Activated CD4-positive, alpha-beta memory T cell treated with anti-CD3 and anti-CD28 coated beads, Interleukin-2, amount 10 ng/mL, durations not matched to agents 7 days and 5 days (primary cell): ENCODE results near the gene TXNDC5. TPM values are rescaled to one million over a fixed set of nuclear protein-coding genes. Genes with fewer than 3 reads are reported as not detected.
"Not testable (repeated sequence)": the region's sequence is repeated elsewhere in the genome, so short reads cannot be mapped to it uniquely, and the experiment has no call there.

Experiments used
- CTCF ChIA-PET: fragments of 350-600 bp; sonication (Branson Sonifier 250); formaldehyde crosslinking; loops from one replicate; lab custom pipeline; 2021; ENCODE audit warnings: antibody characterized with exemption, inconsistent platforms; lab: Charles Lee
- POLR2A ChIA-PET: fragments of 350-600 bp; sonication (Branson Sonifier 250); formaldehyde crosslinking; loops from one replicate; lab custom pipeline; 2021; ENCODE audit warnings: antibody characterized with exemption; lab: Charles Lee
- DNase-seq: peaks from one replicate; pipeline ENCODE4 v3.0.0-alpha.2; 2020
- H3K27ac Mint-ChIP-seq: one replicate; pipeline ENCODE4 v1.8.0; 2021; ENCODE audit warnings: mild to moderate bottlenecking, mixed read lengths
- H3K27me3 Mint-ChIP-seq: one replicate; pipeline ENCODE4 v1.8.0; 2021; ENCODE audit warnings: mixed read lengths
- H3K36me3 Mint-ChIP-seq: one replicate; pipeline ENCODE4 v1.8.0; 2021; ENCODE audit warnings: low read depth, mixed read lengths
- H3K4me1 Mint-ChIP-seq: one replicate; pipeline ENCODE4 v1.8.0; 2021; ENCODE audit warnings: mixed read lengths
- H3K4me3 Mint-ChIP-seq: one replicate; pipeline ENCODE4 v1.8.0; 2021; ENCODE audit warnings: mild to moderate bottlenecking, mixed read lengths
- H3K9me3 Mint-ChIP-seq: one replicate; pipeline ENCODE4 v1.8.0; 2021; ENCODE audit warnings: mixed read lengths
- total RNA-seq, 2 experiments: library from RNA; stranded (reverse); gene quantifications; one replicate each; pipeline ENCODE4 v1.2.3, GENCODE V29; 2021

TXNDC5 gene
- total RNA-seq, 2 experiments from 2014 or later, result 39.1 to 39.8 TPM

DNA sequence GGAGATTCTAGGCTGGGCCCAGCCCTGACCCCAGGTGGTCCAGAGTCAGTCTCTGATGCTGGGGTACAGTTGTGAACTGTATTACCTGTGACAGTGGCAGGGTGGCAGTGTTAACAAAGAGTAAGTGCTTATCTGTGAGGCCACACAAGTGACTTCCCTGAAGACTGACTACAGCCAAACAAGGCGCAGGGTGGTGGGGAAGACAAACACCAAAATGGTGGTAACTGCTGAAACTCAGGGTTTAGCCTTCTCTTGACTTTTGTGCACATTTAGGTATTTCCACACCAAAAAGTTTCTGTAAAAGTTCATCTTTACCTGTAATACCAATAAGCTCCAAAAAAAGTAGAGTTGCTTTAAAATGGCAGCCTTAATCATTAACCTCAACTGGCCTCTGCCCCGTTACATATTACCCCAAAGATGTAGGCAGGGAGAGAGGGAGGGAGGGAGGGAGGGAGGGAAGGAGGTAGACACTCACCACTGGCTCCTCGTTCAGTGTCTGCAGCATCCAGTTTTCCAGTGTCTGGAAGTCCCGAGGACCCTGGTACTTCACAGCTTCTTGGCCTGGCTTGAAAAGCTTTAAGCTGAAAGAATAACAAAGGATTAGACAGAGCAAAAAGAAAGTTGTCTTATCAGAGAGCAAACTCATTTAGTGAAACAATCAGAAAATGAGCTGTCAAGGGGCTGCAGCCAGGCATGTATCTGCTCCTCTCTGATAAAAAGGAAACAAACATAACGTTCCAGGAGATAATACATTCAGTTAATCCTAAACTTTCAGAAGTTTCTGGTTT lies 11.3 kb downstream of the TXNDC5 start:
- no peak for DNase-seq
- Mint-ChIP-seq H3K36me3 (peaks cover 60% of the 10 kb centered on the region), H3K9me3 (no peaks in the 10 kb centered on the region), H3K4me1 (no peaks in the 10 kb centered on the region), H3K27me3 (no peaks in the 10 kb centered on the region), H3K4me3 (no peak overlapping the region), H3K27ac (no peak overlapping the region)
- ChIA-PET POLR2A (no interaction called here), CTCF (interaction anchor here (1.0 kb wide), 2 partner anchors 160 to 180 kb away, joined by 3 to 4 read pairs; no protein-coding TSS in a partner anchor)

DNA sequence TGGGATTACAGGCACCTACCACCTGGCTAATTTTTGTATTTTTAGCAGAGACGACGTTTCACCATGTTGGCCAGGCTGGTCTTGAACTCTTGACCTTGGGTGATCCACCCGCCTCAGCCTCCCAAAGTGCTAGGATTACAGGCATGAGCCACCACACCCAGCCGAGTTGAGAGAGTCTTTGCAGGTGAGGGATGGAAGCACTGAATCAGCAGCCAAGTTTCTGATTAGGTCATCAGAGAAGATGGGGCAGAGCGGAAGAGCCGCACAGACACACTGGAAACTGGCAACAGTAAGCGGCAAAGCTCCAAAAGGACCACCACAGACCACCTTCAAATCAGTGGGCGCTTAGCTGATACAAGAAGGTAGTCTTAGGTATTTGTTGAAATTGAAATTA lies 12.4 kb downstream of the TXNDC5 start:
- DNase-seq, H3K27ac Mint-ChIP-seq, POLR2A ChIA-PET, CTCF ChIA-PET, H3K4me1 Mint-ChIP-seq, H3K4me3 Mint-ChIP-seq, H3K27me3 Mint-ChIP-seq, H3K9me3 Mint-ChIP-seq: not testable (repeated sequence)
- H3K36me3 Mint-ChIP-seq, result peaks cover 67% of the 10 kb centered on the region

DNA sequence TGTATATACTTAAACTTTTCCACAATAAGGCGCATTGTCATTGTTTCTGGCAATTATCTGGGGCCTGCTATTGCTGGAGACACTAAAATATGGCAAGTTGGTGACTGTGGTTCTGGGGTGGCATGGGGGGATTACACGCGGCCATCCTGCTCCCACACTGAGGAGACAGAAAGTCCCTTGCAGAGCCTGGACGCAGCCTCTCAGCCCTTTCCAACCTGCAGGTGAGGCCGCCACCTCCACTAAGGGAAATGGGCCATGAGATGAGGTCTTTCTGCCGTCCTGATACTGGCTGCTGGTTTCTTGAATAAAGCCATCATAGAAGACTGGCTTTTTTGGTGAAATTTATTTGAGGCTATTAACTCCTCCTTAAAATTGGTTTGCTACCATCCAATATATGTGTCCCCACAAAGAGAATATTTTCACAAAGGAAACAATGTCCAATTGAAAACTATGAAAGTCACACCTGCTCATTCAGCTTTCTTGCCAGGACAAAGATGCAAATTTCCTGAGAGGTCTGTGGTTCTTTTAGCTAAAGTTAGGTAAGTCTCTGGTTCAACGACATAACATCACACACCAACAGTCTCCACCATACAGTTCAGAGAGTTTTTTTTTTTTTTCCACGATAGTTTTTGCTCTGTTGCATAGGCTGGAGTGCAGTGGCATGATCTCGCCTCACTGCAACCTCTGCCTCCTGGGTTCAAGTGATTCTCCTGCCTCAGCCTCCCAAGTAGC lies 13.0 kb downstream of the TXNDC5 start:
- H3K27ac Mint-ChIP-seq, result no peak overlapping the region
- no peaks in the 10 kb centered on the region for H3K4me1 Mint-ChIP-seq
- no peak for DNase-seq
- ChIA-PET CTCF (no interaction called here), POLR2A (no interaction called here)
- peaks cover 64% of the 10 kb centered on the region for H3K36me3 Mint-ChIP-seq
- no peaks in the 10 kb centered on the region for H3K27me3 Mint-ChIP-seq
- H3K4me3 Mint-ChIP-seq, result no peak overlapping the region
- no peaks in the 10 kb centered on the region for H3K9me3 Mint-ChIP-seq

DNA sequence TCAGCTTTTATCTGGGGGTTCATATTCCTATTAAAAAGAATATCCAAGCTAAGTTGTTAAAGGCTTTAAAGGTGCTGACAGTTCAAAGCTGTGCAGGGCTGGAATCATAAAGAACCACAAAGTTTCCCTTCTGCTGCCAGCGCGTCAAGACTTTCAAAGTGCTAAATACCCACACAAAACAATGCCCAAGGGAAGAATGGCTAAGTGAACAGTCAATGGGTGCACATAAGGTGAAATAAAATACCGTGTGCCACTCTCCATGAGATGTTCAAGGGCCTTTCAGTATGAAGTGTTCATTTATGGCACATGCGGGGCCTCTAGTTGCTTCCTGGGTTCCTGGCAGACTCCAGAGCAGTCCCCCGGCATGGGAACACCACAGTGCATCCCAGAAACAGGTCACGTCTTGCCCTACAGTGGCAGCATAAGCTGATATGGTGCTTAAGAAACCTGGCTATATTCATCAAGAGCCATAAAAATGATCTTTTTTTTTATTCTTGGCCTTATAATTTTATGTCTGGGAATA lies 14.1 kb downstream of the TXNDC5 start:
- ChIA-PET CTCF (no interaction called here), POLR2A (no interaction called here)
- Mint-ChIP-seq H3K36me3 (peaks cover 68% of the 10 kb centered on the region), H3K9me3 (no peaks in the 10 kb centered on the region), H3K27me3 (no peaks in the 10 kb centered on the region), H3K4me3 (no peak overlapping the region), H3K27ac (no peak overlapping the region), H3K4me1 (no peaks in the 10 kb centered on the region)
- no peak for DNase-seq

DNA sequence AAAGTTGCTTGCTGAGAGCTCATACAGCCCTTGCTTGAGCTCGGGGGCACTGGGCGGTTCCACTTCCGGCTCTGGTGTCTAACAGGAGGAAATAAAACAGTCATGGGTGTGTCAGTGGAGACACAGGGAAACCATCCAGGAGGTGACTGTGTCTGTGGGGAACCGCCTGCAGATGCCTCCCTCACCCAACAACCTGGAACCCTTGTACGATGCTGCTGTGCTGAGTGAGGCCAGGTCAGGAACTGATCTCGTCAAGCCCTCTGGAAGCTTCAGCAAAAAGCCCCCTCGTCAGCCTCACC lies 15.5 kb downstream of the TXNDC5 start:
- ChIA-PET POLR2A (no interaction called here), CTCF (no interaction called here)
- DNase-seq, result no peak
- no peaks in the 10 kb centered on the region for H3K9me3 Mint-ChIP-seq
- H3K4me1 Mint-ChIP-seq, result no peaks in the 10 kb centered on the region
- H3K27ac Mint-ChIP-seq, result no peak overlapping the region
- H3K27me3 Mint-ChIP-seq, result no peaks in the 10 kb centered on the region
- H3K36me3 Mint-ChIP-seq, result peaks cover 62% of the 10 kb centered on the region
- no peak overlapping the region for H3K4me3 Mint-ChIP-seq

DNA sequence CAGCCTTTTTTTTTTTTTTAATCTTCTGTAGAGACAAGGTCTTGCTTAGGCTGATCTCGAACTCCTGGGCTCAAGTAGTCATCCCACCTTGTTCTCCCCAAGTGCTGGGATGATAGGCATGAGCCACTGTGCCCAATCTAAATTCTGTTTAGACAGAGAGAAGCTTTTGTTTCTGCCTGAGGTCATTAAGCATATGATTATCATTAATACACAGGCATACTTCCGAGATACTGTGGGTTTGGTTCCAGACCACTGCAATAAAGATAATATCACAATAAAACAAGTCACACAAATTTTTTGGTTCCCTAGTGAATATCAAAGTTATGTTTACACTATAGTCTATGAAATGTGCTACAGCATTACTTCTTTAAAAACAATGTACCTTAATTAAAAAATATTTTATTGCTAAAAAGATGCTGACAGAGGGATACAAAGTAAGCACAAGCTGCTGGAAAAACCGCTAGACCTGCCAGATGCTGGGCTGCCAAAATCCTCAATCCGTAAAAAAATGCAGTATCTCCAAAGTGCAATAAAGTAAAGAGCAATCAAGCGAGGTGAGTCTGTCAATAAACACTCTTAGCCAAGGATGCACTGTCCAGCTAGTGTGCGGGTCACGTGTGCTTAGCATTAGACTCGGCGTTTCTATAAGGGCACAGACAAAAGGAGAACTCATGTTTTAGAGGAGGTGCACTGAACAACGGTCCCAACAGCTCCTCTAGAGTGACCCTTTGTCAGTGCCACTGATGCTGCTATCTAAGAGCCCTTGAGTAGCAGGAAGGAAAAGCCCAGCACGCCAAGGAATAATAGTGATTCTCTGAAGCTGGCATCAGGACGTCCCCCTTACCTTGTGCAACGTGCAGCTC lies 16.1 kb downstream of the TXNDC5 start:
- H3K27ac Mint-ChIP-seq, result no peak overlapping the region
- POLR2A ChIA-PET, result no interaction called here

DNA sequence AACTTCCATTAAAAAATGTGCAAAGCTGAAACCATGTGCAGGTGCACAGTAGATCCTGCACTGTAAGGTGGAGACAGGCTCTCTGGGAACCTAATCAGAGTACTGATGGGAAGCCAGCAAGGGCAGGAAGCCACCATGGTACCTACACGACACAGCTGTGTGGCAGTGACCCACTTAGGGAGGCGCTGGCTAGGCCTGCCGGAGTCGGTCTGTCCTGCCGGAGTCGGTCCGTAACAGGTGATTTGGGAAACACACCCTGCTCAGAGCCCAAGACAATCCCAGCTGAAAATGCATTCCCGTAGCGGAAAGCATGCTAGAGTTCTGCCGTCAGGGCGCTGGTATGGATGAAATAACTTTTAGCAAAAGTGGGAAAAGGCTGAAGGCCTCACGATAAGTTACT lies 17.2 kb downstream of the TXNDC5 start:
- no peaks in the 10 kb centered on the region for H3K27me3 Mint-ChIP-seq
- H3K27ac Mint-ChIP-seq, result no peak overlapping the region
- CTCF ChIA-PET, result no interaction called here
- H3K4me1 Mint-ChIP-seq, result no peaks in the 10 kb centered on the region
- no peak for DNase-seq
- no peak overlapping the region for H3K4me3 Mint-ChIP-seq
- no peaks in the 10 kb centered on the region for H3K9me3 Mint-ChIP-seq
- peaks cover 57% of the 10 kb centered on the region for H3K36me3 Mint-ChIP-seq
- POLR2A ChIA-PET, result no interaction called here

More for the DNA sequence above, 16.1 kb downstream of the TXNDC5 start:
- H3K9me3 Mint-ChIP-seq, result no peaks in the 10 kb centered on the region
- no peaks in the 10 kb centered on the region for H3K27me3 Mint-ChIP-seq
- no peaks in the 10 kb centered on the region for H3K4me1 Mint-ChIP-seq
- H3K36me3 Mint-ChIP-seq, result peaks cover 59% of the 10 kb centered on the region
- CTCF ChIA-PET, result no interaction called here
- H3K4me3 Mint-ChIP-seq, result no peak overlapping the region
- no peak for DNase-seq

DNA sequence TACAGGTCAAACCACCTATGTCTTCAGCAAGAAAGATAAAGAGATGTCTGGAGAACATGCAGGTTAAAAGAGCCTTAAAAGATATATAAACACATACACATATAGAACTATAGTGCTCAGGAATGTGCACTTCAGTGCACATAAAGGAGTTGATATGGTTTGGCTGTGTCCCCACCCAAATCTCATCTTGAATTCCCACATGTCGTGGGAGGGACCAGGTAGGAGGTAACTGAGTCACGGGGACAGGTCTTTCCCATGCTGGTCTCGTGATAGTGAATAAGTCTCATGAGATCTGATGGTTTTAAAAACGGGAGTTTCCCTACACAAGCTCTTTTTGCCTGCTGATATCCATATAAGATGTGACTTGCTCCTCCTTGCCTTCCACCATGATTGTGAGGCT lies 18.2 kb downstream of the TXNDC5 start:
- H3K27me3 Mint-ChIP-seq, H3K4me3 Mint-ChIP-seq, H3K9me3 Mint-ChIP-seq, CTCF ChIA-PET, H3K27ac Mint-ChIP-seq, POLR2A ChIA-PET, H3K4me1 Mint-ChIP-seq, DNase-seq: not testable (repeated sequence)
- peaks cover 57% of the 10 kb centered on the region for H3K36me3 Mint-ChIP-seq

DNA sequence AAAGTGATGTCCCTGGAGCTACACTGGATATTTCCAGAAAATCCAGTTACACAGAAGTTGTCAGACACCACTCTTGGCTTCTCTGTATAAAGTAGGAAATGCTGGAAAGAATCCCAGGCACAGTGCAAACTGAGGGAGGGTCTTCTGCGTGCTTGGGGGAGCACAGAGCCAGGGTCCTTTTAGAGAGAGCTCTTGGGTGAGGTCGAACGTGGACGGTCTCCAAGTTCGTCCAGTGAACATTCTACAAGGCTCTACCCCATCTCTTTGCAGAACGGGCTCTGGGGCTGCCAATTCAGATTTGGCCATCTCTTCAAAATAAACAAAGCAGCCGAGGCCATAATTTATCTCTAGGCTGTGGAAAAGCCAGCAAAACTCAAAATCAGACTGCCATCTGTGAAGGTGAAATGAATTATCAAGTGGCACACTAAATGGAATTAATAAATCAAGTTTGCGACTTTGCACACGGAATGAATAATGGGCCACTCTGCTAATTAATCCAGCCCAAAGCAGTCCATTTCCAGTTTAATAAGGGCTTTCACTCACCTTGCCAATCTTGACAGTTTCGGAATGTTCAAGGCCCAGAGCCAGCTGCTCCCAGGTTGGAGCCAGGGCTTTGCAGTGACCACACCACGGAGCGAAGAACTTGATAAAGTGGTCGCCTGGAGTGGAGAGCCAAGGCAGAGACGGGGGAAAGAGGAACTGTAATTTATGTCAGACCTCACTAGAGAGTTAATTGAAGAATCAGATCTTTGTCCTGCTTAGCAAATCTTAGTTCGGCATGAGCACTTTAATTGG lies 19.3 kb downstream of the TXNDC5 start:
- Mint-ChIP-seq H3K27me3 (no peaks in the 10 kb centered on the region), H3K36me3 (peaks cover 62% of the 10 kb centered on the region), H3K4me1 (no peaks in the 10 kb centered on the region), H3K9me3 (no peaks in the 10 kb centered on the region), H3K27ac (no peak overlapping the region), H3K4me3 (no peak overlapping the region)
- ChIA-PET CTCF (no interaction called here), POLR2A (no interaction called here)
- no peak for DNase-seq

DNA sequence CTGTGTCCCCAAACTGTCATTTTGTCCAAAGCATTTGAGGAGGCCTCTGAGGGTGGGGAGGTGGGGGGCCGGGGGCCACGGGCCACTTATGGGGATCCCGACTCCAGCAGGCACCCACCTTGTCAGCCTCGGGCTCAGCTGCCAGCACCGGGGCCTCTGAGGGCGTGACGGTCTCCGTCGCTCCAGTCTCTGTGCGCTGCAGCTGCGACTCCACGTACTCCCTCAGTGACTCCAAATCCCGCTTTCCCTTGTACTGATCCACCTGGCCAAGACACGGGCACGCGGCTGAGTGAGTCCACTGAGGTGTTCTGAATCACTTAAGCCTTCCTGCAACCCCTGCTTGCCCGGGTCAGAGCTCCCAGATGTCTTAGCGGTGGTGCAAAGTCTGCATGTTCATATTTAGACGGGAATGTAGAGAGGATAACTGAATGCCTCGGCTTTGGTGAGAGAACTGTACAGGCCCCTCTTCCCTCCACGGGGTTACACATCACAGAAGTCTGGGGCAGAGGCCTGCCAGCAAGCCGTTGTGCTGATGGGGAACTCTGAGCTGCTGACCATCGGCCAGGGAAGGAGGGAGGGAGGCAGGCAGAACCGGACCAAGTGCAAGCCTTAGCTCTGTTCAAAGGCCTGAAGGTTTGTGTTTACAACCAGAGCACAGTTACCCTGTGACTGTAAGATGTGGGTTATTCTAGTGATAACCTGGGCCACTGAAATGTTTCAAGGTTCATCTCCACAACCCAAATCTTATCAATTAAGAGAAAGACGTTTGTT lies 21.8 kb downstream of the TXNDC5 start:
- DNase-seq, result no peak
- no peaks in the 10 kb centered on the region for H3K9me3 Mint-ChIP-seq
- H3K36me3 Mint-ChIP-seq, result peaks cover 67% of the 10 kb centered on the region
- no peak overlapping the region for H3K4me3 Mint-ChIP-seq
- CTCF ChIA-PET, result no interaction called here
- no peaks in the 10 kb centered on the region for H3K4me1 Mint-ChIP-seq
- no peaks in the 10 kb centered on the region for H3K27me3 Mint-ChIP-seq
- no peak overlapping the region for H3K27ac Mint-ChIP-seq
- POLR2A ChIA-PET, result no interaction called here

DNA sequence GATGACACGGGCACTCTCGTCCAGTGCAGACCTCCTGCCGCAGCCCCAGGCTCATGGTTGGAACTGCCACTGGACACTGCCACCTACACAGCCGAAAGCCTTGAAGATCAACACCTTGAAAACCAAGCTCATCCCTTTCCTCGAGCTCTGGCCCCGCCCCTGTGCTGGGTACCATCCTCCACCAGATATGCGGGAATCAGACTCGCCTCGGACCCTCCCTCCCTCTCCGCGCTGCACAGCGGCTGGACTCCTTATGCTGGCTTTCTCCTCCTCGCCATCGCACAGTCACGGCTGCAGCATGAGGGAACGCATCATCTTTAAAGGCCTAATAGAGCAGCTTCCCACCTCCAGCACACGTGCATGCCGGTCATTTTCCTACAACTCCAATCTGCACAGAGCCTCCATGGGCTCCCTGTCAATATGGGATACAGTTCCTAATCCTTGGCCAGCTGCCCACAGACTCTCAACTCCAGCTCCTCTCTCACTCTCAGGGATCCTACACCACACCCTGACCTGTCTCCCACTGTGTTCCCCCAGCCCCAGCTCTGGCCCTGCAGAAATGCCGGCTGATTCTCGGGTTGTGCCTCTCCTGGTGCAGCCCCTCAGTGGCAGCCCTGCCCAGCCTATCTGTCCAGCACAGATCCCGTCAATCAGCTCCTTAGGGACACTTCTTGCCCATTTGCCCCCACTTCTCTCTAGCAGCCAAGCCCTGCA lies 23.2 kb downstream of the TXNDC5 start:
- DNase-seq, result no peak
- ChIA-PET CTCF (interaction anchor here (0.5 to 0.6 kb wide), 2 partner anchors 41 to 70 kb away, joined by 4 read pairs; no protein-coding TSS in a partner anchor), POLR2A (no interaction called here)
- H3K36me3 Mint-ChIP-seq, result peaks cover 74% of the 10 kb centered on the region
- no peaks in the 10 kb centered on the region for H3K9me3 Mint-ChIP-seq
- H3K4me3 Mint-ChIP-seq, result no peak overlapping the region
- H3K4me1 Mint-ChIP-seq, result no peaks in the 10 kb centered on the region
- no peak overlapping the region for H3K27ac Mint-ChIP-seq
- H3K27me3 Mint-ChIP-seq, result no peaks in the 10 kb centered on the region
